ENCODE results near the gene GPR157.

Gene GPR157

GRCh38 chr1:9166289-9167235 lies 37.7 kb upstream of the GPR157 start:
- no peaks in the 10 kb centered on the region for H3K4me1 ChIP-seq
- no peaks in the 10 kb centered on the region for H3K36me3 ChIP-seq
- no peak for DNase-seq
- no peak overlapping the region for H3K4me3 ChIP-seq (ENCODE audit: low read depth, low read length)
- no peak for TF ChIP-seq CTCF (IDR thresholded peaks at IDR 0.05; ENCODE audit: low read depth, low read length)
- no peaks in the 10 kb centered on the region for H3K27me3 ChIP-seq
- no peaks in the 10 kb centered on the region for H3K9me3 ChIP-seq

GRCh38 chr1:9165396-9165795 lies 36.5 kb upstream of the GPR157 start:
- no peak for DNase-seq

GRCh38 chr1:9164919-9165318 lies 36.0 kb upstream of the GPR157 start:
- no peaks in the 10 kb centered on the region for H3K27me3 ChIP-seq
- no peaks in the 10 kb centered on the region for H3K9me3 ChIP-seq
- TF ChIP-seq CTCF (IDR thresholded peaks at IDR 0.05; ENCODE audit: low read depth, low read length): no peak
- H3K4me3 ChIP-seq (ENCODE audit: low read depth, low read length): no peak overlapping the region
- H3K4me1 ChIP-seq: no peaks in the 10 kb centered on the region
- H3K36me3 ChIP-seq: no peaks in the 10 kb centered on the region
- no peak for DNase-seq

More at GRCh38 chr1:9165396-9165795, 36.5 kb upstream of the GPR157 start:
- TF ChIP-seq CTCF (IDR thresholded peaks at IDR 0.05; ENCODE audit: low read depth, low read length): no peak
- no peaks in the 10 kb centered on the region for H3K36me3 ChIP-seq
- no peak overlapping the region for H3K4me3 ChIP-seq (ENCODE audit: low read depth, low read length)
- no peaks in the 10 kb centered on the region for H3K4me1 ChIP-seq
- no peaks in the 10 kb centered on the region for H3K9me3 ChIP-seq
- H3K27me3 ChIP-seq: no peaks in the 10 kb centered on the region

- Histone ChIP-seq H3K4me3 (ENCODE audit: low read depth, low read length) (no peak overlapping the region), H3K9me3 (no peaks in the 10 kb centered on the region), H3K36me3 (no peaks in the 10 kb centered on the region), H3K4me1 (no peaks in the 10 kb centered on the region), H3K27me3 (no peaks in the 10 kb centered on the region)
- no peak for TF ChIP-seq CTCF (IDR thresholded peaks at IDR 0.05; ENCODE audit: low read depth, low read length)
- no peak for DNase-seq
These were observed 35.6 kb upstream of the GPR157 start for GRCh38 chr1:9164532-9164900.

- no peak for DNase-seq
- Histone ChIP-seq H3K4me1 (no peaks in the 10 kb centered on the region), H3K27me3 (no peaks in the 10 kb centered on the region), H3K9me3 (no peaks in the 10 kb centered on the region), H3K4me3 (ENCODE audit: low read depth, low read length) (no peak overlapping the region), H3K36me3 (no peaks in the 10 kb centered on the region)
- TF ChIP-seq CTCF (IDR thresholded peaks at IDR 0.05; ENCODE audit: low read depth, low read length): no peak
These were observed 33.1 kb upstream of the GPR157 start for GRCh38 chr1:9161963-9162362.

GRCh38 chr1:9161342-9161741 lies 32.4 kb upstream of the GPR157 start:
- Histone ChIP-seq H3K9me3 (no peaks in the 10 kb centered on the region), H3K36me3 (no peaks in the 10 kb centered on the region), H3K4me1 (no peaks in the 10 kb centered on the region), H3K27me3 (no peaks in the 10 kb centered on the region), H3K4me3 (ENCODE audit: low read depth, low read length) (no peak overlapping the region)
- TF ChIP-seq CTCF (IDR thresholded peaks at IDR 0.05; ENCODE audit: low read depth, low read length): no peak
- DNase-seq: no peak

Data from BE2C (cell line).